ENCODE results near the gene DPP3.
"Not testable (repeated sequence)": the region's sequence is repeated elsewhere in the genome, so short reads cannot be mapped to it uniquely, and the experiment has no call there.

The DPP3 gene

DNA sequence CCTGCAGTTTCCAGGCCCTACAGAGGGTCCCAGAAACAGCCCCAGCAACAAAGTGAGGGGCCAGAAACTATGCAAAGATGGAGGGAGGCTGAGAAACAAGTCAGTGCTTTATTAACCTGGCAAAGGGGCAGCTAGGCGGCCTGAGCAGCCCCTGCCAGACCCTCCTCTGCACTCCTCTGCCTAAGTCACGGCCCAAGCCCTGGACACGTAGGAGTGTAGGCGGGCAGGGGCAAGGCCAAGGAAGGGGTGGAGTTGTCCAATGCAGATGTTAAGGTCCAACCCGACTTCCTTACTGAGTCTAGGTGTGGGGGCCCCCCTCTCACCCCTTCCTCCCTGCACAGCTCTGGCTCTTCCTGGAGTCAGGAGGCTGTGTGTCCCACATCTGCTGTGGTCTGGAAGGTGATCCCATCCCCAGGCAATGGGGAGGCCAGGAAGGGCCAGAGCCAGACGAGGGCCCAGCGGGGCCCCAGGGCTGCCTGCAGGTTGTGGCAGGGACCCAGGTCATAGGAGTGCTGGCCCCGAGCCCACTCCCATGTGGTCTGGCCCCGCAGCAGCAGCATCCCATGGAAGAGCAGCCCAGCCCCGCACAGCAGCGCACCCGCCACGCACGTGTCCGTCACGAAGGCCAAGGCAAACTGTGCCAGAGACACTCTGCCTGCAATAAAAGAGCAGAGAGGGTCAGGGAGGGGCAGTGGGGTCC, 59.1 kb downstream of the DPP3 start:
- no peak for DNase-seq

- DNase-seq = no peak
These were observed 59.6 kb downstream of the DPP3 start for GRCh38 chr11:66539870-66540213.

GRCh38 chr11:66540598-66540997, 60.4 kb downstream of the DPP3 start:
- DNase-seq = not testable (repeated sequence)

- no peak for DNase-seq
These were observed 61.7 kb downstream of the DPP3 start for GRCh38 chr11:66541892-66542291.

GRCh38 chr11:66542362-66542761, 62.1 kb downstream of the DPP3 start:
- DNase-seq = no peak

- no peak for DNase-seq
These were observed 63.3 kb downstream of the DPP3 start for GRCh38 chr11:66543263-66544107.

GRCh38 chr11:66544952-66545351, 64.7 kb downstream of the DPP3 start:
- not testable (repeated sequence) for DNase-seq

DNA sequence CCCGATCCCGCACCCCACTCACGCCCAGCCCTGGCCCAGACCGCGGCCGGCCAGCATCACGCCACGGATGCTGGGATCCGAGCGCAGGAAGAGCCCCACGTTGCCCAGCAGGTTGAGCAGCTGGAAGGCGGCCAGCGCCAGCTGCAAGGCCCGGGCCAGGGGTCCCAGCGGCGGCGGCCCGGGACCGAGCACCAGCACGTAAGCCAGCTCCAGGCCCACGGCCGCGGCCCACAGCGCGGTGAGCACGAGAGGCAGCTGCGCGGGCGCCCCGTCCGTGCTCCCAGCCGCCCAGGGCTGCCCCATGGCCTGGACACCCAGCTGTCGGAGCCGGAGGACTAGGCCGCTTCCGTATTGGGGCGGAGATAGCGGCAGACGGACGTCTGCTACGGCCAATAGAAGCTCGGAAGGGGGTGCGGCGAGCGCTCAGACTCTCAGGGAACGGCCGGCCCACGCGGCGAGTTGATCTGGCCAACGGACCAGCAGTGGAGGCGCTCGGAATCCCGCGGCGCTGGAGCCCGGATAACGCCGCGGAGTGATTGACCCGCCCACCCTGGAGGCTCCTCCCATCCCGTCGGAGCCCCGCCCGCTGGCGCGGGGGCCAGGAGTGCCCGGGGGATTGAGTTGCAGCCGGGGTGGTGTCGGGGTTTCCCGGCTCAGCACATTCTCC, 65.6 kb downstream of the DPP3 start, which contains the start of gene ZDHHC24:
TSS of gene ZDHHC24 (minus strand) at position 348 of the 667 bp plus-strand sequence. CDS start at position 303, 45 bp downstream.
- peak; percentile 100 for DNase-seq

- DNase-seq = no peak
These were observed 66.2 kb downstream of the DPP3 start, which contains the start of gene ACTN3 for GRCh38 chr11:66546368-66546965. Gene ACTN3, plus strand, starts transcription at chr11:66546903. Its CDS starts 35 bp downstream, at chr11:66546938.

DNA sequence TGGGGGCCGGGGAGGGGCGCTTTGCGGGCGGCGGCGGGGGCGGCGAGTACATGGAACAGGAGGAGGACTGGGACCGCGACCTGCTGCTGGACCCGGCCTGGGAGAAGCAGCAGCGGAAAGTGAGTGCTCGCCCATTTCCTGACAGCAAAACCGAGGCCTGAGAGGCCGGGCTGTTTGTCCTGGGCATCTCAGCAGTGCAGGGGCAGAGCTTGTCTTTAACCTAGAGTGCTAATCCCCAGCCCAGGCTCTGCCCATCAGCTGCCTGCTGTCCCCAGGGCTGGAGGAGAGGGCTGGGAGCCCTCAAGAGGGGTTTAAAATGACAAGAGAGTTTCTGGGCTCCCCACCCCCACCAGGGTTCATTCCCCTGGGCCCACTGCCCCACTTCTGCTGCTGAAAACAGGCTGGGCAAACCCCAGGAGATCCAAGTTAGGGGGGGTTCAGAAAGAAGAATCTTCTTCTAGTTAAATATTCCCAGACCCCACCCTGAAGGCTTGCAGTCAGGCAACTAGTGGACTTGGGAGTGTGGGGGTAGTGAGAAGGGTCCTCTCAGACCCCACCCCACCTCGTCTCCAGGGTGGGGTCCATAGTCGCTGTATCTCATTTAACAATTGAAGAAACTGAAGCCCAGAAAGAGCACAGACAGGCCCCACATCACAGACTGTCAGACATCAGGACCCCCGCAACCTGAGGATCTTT, 66.9 kb downstream of the DPP3 start:
- peak; percentile 53 for DNase-seq

DNA sequence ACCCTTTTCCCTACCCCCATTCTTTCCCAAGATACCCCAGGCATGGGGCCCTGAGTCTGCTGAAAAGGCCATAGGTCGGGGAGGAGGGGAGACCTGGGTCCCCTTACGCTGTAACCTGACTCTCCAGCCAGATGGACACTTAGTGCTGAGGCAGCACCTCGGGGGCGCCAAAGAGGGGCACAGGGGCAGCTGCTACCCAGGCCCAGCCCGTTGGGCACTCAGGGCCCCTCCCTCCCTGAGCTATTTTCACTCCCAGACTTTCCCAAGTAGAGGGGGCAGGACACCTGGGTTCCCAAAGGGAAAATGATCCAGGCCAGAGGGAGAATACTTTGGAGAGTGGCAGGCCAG, 67.4 kb downstream of the DPP3 start:
- DNase-seq = no peak

DNA sequence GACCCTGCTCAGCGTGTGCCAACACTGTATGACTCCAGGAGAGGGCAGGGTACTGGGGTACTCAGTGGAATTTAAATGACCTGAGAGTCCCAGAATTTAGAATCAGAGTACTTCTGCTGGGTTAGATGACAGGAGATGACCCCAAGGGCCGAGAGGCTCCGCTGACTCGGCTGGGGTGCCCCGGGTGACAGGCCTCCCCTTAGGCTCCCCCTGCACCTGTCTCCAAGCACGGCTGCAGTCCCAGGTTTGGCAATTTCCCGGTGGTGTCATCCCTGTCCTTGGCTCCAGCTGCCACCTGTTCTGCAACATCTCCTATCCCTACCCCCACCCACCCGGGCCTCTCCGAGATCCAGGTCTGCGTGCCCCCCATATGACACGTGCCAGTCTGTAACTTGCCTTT, 67.8 kb downstream of the DPP3 start:
- DNase-seq = peak; percentile 46

DNA sequence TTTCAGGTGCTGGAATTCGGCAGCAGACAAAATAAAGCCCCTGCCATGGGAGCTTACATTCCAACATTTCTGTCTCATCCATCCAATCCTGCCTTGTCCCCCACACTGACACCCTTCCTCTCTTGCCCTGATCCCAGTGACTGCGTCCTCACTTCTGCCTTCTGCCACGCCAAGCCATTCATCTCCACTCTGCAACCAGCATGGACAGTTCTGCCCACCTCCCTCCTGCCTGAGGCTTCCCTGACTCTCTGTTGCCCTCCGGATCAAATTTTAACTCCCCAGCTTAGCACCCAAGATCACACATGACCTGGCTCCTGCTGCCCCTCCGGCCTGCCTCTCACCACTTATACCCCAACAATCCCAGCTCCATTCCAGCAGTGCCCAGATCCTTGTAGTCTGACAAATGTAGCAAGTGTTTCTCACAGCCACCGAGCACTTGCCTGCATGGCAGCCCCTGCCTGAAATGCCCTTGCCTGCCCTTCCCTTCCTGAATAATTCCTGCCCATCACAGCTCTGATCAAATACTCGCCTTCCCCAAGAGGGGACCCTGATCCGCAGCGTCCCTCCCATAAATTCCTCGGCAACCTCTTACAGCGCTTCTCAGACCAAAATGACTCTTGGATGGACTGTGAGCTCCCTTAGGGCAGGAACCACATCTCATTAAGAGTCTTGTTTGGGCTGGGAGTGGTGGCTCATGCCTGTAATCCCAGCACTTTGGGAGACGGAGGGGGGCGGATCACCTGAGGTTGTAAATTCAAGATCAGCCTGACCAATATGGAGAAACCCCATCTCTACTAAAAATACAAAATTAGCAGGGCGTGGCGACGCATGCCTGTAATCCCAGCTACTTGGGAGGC, 68.8 kb downstream of the DPP3 start:
- peak; percentile 44 for DNase-seq

DNA sequence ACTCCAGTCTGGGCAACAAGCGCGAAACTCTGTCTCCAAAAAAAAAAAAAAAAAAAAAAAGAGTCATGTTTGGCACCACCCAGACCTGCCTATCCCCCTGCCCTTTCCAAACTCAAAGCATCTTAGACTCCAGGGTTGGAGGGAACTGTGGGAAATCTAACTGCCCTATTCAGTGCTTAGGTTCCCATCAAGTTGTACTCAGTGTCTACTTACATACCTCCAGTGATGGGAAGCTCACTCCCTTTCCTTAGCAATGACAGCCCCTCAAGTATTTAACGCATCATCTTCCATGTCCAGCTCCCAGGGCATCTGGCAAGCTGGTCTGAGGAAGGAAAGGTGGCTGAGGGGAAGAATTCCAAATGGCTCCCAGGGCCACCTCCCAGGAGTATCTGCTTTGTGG, 69.5 kb downstream of the DPP3 start:
- no peak for DNase-seq

DNA sequence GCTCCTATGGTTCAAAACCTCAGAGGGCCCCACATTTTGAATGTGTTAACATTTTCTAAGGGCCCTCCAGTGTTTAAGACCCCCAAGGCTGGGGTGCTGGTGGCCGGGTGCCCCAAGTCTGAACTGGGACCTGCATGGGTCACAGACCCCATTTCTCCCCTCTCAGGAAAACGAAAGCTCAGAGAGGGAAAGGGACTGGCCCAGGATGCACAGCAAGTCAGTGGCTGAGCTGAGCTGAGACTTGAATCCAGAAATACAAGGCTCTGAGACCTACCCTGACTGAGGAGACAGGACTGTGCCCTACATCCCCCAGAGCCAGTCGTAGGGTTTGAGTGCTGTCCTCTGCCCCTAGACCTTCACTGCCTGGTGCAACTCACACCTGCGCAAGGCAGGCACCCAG, 70.7 kb downstream of the DPP3 start:
- DNase-seq = no peak

DNA sequence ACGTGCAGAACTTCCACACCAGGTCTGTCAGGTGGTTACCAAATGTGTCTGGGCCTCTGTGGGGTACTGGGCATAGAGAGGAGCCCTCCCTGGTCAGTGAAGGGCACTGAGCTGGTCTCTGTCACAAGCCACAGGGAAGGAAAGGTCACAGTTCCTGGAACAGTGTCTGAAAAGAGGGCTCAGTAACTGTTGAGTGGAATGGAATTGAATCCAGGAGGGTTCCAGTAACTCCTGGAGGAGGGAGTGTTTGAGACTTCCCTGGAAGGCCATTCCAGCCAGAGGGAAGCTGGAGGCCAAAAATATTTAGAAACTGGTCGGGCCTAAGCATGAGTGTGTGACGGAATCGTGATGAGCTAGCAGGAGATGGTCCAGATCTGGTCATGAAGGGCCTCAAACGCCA, 74.4 kb downstream of the DPP3 start:
- DNase-seq = no peak

DNA sequence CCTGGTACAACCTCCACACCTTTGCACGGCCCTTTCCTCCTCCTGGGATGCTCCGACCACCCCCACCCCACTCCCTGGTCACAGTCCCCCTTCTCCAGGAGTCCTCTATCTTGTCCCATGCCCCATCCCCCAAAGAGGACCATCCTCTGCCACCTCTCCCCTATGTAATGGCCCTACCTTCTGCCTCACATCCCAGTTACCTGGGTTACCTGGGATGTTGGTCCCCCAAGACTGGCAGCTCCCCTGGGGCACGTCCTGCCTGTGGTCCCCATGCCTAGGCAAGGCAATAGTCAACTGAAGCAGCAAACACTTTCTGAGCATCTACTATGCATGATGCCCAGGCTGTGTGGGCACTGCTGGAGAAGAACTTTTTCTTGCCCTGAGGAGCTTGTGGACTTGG, 75.2 kb downstream of the DPP3 start:
- DNase-seq = no peak

DNA sequence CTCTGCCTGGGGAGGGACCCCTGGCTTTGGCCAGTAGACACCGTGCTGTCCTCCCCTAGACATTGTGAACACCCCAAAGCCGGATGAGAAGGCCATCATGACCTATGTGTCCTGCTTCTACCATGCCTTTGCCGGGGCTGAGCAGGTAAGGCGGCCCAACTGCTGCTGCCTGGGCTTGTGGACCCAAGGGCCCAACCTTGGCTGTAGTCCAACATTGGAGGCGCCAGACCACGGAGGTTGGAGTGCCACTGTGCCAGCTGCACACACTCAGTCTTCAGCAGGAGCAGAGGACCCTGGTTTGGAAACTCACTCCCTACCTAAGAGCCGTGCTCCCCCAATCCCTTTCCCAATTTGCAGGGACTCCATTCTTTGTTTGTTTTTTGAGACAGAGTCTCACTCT, 75.9 kb downstream of the DPP3 start:
- DNase-seq = no peak

DNA sequence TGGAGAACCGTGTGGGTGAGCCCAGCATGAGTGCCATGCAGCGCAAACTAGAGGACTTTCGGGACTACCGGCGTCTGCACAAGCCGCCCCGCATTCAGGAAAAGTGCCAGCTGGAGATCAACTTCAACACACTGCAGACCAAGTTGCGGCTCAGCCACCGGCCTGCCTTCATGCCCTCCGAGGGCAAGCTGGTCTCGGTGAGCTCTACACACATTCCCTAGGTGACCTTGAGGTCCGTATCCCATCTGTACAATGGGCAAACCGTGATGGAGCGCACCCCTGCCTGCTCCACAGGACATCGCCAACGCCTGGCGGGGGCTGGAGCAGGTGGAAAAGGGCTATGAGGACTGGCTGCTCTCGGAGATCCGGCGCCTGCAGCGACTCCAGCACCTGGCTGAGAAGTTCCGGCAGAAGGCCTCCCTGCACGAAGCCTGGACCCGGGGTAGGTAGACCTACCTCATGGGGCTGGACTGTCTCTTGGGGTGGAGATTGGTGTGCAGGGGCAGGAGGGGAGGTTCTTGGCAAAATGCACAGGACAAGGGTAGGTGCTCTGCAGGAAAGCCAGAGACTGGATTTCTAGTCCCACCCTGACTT, 77.6 kb downstream of the DPP3 start:
- DNase-seq = no peak
